A673 (cell line): Measurements from ENCODE around the gene KRTAP5-3.
"Not testable (repeated sequence)": the region's sequence is repeated elsewhere in the genome, so short reads cannot be mapped to it uniquely, and the experiment has no call there.

Experiments used
- CTCF ChIP-seq: fragments of 300-800, 200-600 bp; sonication (generic); conservative IDR thresholded peaks from 2 replicates; pipeline ENCODE4 v1.5.1; 2017; ENCODE audit warnings: low read depth, mild to moderate bottlenecking, antibody characterized with exemption, low read length, moderate library complexity, mixed read lengths
- EZH2 ChIP-seq: fragments of 200-600 bp; sonication (generic); IDR thresholded peaks from 2 replicates; pipeline ENCODE4 v1.6.1; 2017; ENCODE audit warnings: borderline replicate concordance, low read depth, mild to moderate bottlenecking, mixed read lengths, antibody characterized with exemption, low read length; ENCODE audit not compliant: poor library complexity, severe bottlenecking

- TF ChIP-seq EZH2, CTCF: not testable (repeated sequence)
These were observed 2.3 kb downstream of the KRTAP5-3 start for GRCh38 chr11:1605923-1606322.
